ENCODE data around the gene TIMM10. TPM values are rescaled to one million over a fixed set of nuclear protein-coding genes. Genes with fewer than 3 reads are reported as not detected.

Gene TIMM10
- total RNA-seq, 1 experiment from 2014 or later, result 68.5 TPM

DNA sequence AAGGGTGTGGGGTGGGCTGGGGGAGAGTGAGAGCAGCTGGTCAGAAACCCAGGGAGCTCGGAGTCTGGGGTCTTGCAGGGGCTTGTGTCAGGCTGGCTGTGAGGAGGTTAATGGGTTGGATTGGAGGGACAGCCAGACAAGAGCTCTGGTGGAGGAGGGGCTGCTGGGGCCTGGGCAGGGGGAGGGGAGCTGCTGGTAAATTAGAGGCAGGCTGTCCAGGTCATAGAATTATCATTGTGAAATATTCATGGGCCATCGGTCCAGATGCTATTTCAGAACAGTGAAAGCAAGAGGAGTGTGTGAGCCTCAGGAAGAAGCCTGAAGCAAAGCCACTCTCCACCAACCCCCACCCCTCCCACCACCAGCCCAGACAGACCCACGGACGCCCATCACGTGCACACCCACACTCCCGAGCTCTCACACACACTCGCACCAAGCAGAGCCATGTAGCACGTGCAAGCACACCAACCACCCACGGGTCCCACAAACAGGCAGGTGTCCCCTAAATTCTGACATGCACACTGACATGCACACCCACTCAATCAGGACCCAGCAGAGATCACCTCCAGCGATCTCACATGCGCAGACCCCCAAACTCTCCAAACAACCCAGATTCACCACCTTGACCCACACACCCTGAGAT is 51.4 kb downstream of the TIMM10 start:
- no peak for DNase-seq
- Mint-ChIP-seq H3K27ac (ENCODE audit: unreplicated experiment) (no peak overlapping the region), H3K27me3 (ENCODE audit: unreplicated experiment) (peaks cover 19% of the 10 kb centered on the region), H3K4me1 (ENCODE audit: low read depth, unreplicated experiment) (peaks cover 18% of the 10 kb centered on the region), H3K9me3 (ENCODE audit: low read depth, unreplicated experiment) (no peaks in the 10 kb centered on the region), H3K4me3 (ENCODE audit: low read depth, unreplicated experiment) (no peak overlapping the region), H3K36me3 (ENCODE audit: insufficient read depth, unreplicated experiment) (peaks cover 17% of the 10 kb centered on the region)
- BruUV-seq (replicated peaks), result no TSS peak
- intact Hi-C loops (cut with micrococcal nuclease; ENCODE audit: unreplicated experiment), result no loop called here
- CTCF ChIA-PET, result interaction anchor here (0.6 kb wide), 1 partner anchor 1259 kb away, joined by 3 read pairs; no protein-coding TSS in a partner anchor
- TF ChIP-seq, protein P1, sequence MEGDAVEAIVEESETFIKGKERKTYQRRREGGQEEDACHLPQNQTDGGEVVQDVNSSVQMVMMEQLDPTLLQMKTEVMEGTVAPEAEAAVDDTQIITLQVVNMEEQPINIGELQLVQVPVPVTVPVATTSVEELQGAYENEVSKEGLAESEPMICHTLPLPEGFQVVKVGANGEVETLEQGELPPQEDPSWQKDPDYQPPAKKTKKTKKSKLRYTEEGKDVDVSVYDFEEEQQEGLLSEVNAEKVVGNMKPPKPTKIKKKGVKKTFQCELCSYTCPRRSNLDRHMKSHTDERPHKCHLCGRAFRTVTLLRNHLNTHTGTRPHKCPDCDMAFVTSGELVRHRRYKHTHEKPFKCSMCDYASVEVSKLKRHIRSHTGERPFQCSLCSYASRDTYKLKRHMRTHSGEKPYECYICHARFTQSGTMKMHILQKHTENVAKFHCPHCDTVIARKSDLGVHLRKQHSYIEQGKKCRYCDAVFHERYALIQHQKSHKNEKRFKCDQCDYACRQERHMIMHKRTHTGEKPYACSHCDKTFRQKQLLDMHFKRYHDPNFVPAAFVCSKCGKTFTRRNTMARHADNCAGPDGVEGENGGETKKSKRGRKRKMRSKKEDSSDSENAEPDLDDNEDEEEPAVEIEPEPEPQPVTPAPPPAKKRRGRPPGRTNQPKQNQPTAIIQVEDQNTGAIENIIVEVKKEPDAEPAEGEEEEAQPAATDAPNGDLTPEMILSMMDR (IDR thresholded peaks at IDR 0.05; ENCODE audit: unreplicated experiment), result no peak

Other genes starting within 250 kb of the TIMM10 start
- 151 TPM in 2 replicates for gene TNKS1BP1, start 205.8 kb downstream of the TIMM10 start, total RNA-seq (2022)
- gene SSRP1, start 194.9 kb downstream of the TIMM10 start, total RNA-seq (2022), result 134 and 145 TPM in 2 replicates
- not detected in 2 replicates for gene P2RX3, start 192.4 kb downstream of the TIMM10 start, total RNA-seq (2022)
- gene PRG3, start 149.6 kb downstream of the TIMM10 start, total RNA-seq (2022), result not detected in 2 replicates
- gene PRG2, start 140.1 kb downstream of the TIMM10 start, total RNA-seq (2022), result not detected in 2 replicates
- 91.8 and 127 TPM in 2 replicates for gene SLC43A3, start 103.6 kb downstream of the TIMM10 start, total RNA-seq (2022)
- gene RTN4RL2, start 70.2 kb downstream of the TIMM10 start, total RNA-seq (2022), result 1.9 and 3.6 TPM in 2 replicates
- gene SLC43A1, start 15.1 kb downstream of the TIMM10 start, total RNA-seq (2022), result 9.5 and 12.5 TPM in 2 replicates
- gene SMTNL1, start 6.8 kb upstream of the TIMM10 start, total RNA-seq (2022), result not detected in 2 replicates
- gene UBE2L6, start 36.9 kb upstream of the TIMM10 start, total RNA-seq (2022), result 80.8 and 170 TPM in 2 replicates
- gene SERPING1, start 66.9 kb upstream of the TIMM10 start, total RNA-seq (2022), result 61.8 and 112 TPM in 2 replicates
- gene YPEL4, start 119.2 kb upstream of the TIMM10 start, total RNA-seq (2022), result 0.28 TPM in 1 of 2 replicates, not detected in the other
- gene CLP1, start 127.0 kb upstream of the TIMM10 start, total RNA-seq (2022), result 15.2 and 18.6 TPM in 2 replicates
- 85.9 and 95.3 TPM in 2 replicates for gene ZDHHC5, start 137.4 kb upstream of the TIMM10 start, total RNA-seq (2022)
- gene MED19, start 181.5 kb upstream of the TIMM10 start, total RNA-seq (2022), result 21.2 and 24.4 TPM in 2 replicates
- gene TMX2, start 181.8 kb upstream of the TIMM10 start, total RNA-seq (2022), result 146 and 152 TPM in 2 replicates
- 124 and 131 TPM in 2 replicates for gene SELENOH, start 210.7 kb upstream of the TIMM10 start, total RNA-seq (2022)
- gene BTBD18, start 221.1 kb upstream of the TIMM10 start, total RNA-seq (2022), result not detected in 2 replicates
- gene CTNND1, start 231.0 kb upstream of the TIMM10 start, total RNA-seq (2022), result 318 and 323 TPM in 2 replicates